GM10847 (cell line): ENCODE results near the gene HMOX1.

Experiments
- POLR2A ChIP-seq: IDR thresholded peaks from 2 replicates; pipeline ENCODE4 v1.6.1; 2011; ENCODE audit not compliant: insufficient read length; ENCODE audit errors: extremely low read depth

Gene HMOX1

GRCh38 chr22:35380537-35381423, at the start of gene HMOX1:
HMOX1 (plus strand) TSS chr22:35381096; CDS start chr22:35381174, 78 bp downstream.
- TF ChIP-seq POLR2A, result peak; percentile 81

GRCh38 chr22:35332278-35332677, 48.6 kb upstream of the HMOX1 start:
- no peak for TF ChIP-seq POLR2A

- no peak for TF ChIP-seq POLR2A
These were observed 47.7 kb upstream of the HMOX1 start for GRCh38 chr22:35333220-35333619.

- no peak for TF ChIP-seq POLR2A
These were observed 46.9 kb upstream of the HMOX1 start for GRCh38 chr22:35334004-35334403.

- TF ChIP-seq POLR2A, result no peak
These were observed 45.4 kb upstream of the HMOX1 start for GRCh38 chr22:35335468-35335867.

- no peak for TF ChIP-seq POLR2A
These were observed 44.7 kb upstream of the HMOX1 start for GRCh38 chr22:35335936-35336781.

- no peak for TF ChIP-seq POLR2A
These were observed 43.0 kb upstream of the HMOX1 start for GRCh38 chr22:35337932-35338331.

- no peak for TF ChIP-seq POLR2A
These were observed 39.6 kb upstream of the HMOX1 start for GRCh38 chr22:35341090-35341874.

- TF ChIP-seq POLR2A, result no peak
These were observed 38.5 kb upstream of the HMOX1 start for GRCh38 chr22:35342390-35342789.

GRCh38 chr22:35343664-35344550, 37.0 kb upstream of the HMOX1 start:
- TF ChIP-seq POLR2A, result no peak

- no peak for TF ChIP-seq POLR2A
These were observed 35.8 kb upstream of the HMOX1 start for GRCh38 chr22:35344956-35345690.

- no peak for TF ChIP-seq POLR2A
These were observed 34.9 kb upstream of the HMOX1 start for GRCh38 chr22:35345808-35346505.
